NCI-H1930 (cell line): ENCODE data around the gene PSMC3.

Source experiments
- DNase-seq, 2 experiments: peaks; one replicate each; lab custom pipeline; 2025; lab: John Stamatoyannopoulos, UW

PSMC3 gene

GRCh38 chr11:47394050-47394321 is 32.3 kb downstream of the PSMC3 start:
- DNase-seq = no peak

- no peak for DNase-seq
Observed at GRCh38 chr11:47393163-47394049, 32.8 kb downstream of the PSMC3 start.

GRCh38 chr11:47392546-47393162 is 33.6 kb downstream of the PSMC3 start:
- DNase-seq = no peak

- no peak for DNase-seq
Observed at GRCh38 chr11:47391711-47392432, 34.4 kb downstream of the PSMC3 start.

- DNase-seq = no peak
Observed at GRCh38 chr11:47391077-47391583, 35.1 kb downstream of the PSMC3 start.

GRCh38 chr11:47390422-47390760 is 35.8 kb downstream of the PSMC3 start:
- no peak for DNase-seq

- no peak for DNase-seq
Observed at GRCh38 chr11:47389577-47390421, 36.4 kb downstream of the PSMC3 start.

- no peak for DNase-seq
Observed at GRCh38 chr11:47388697-47389576, 37.3 kb downstream of the PSMC3 start.

GRCh38 chr11:47387944-47388696 is 38.1 kb downstream of the PSMC3 start:
- DNase-seq = no peak

GRCh38 chr11:47384498-47384897 is 41.7 kb downstream of the PSMC3 start:
- DNase-seq = no peak

GRCh38 chr11:47383071-47383470 is 43.2 kb downstream of the PSMC3 start:
- no peak for DNase-seq

- DNase-seq = no peak
Observed at GRCh38 chr11:47380078-47380477, 46.2 kb downstream of the PSMC3 start.

GRCh38 chr11:47379317-47379716 is 46.9 kb downstream of the PSMC3 start:
- no peak for DNase-seq

- no peak for DNase-seq
Observed at GRCh38 chr11:47378836-47379170, 47.4 kb downstream of the PSMC3 start.

GRCh38 chr11:47378010-47378835 is 48.0 kb downstream of the PSMC3 start, which contains the start of gene SPI1:
TSS of gene SPI1 (minus strand) at chr11:47378547. CDS start at chr11:47378353, 194 bp downstream.
- no peak for DNase-seq

- no peak for DNase-seq
Observed at GRCh38 chr11:47377571-47378009, 48.6 kb downstream of the PSMC3 start.

GRCh38 chr11:47376525-47377371 is 49.5 kb downstream of the PSMC3 start:
- DNase-seq = no peak

GRCh38 chr11:47376107-47376524 is 50.1 kb downstream of the PSMC3 start:
- DNase-seq = no peak
